ENCODE measurements around the gene CYP2F1. TPM values are rescaled to one million over a fixed set of nuclear protein-coding genes. Genes with fewer than 3 reads are reported as not detected.

CYP2F1 gene
- total and polyA plus RNA-seq, 2 of the 13 experiments (the other 11 are each of a cell fraction or from before 2014, with no cell fraction given): not detected

- no peak for TF ChIP-seq ZNF639 (CRISPR knock-in tag; conservative IDR thresholded peaks at IDR 0.05)
- TF ChIP-seq ZFP37 (CRISPR knock-in tag; IDR thresholded peaks at IDR 0.05; ENCODE audit: borderline replicate concordance): 0 out of 2 replicates have a peak, but pooled peaks have one; percentile 39
- TF ChIP-seq ZNF142 (CRISPR knock-in tag; IDR thresholded peaks at IDR 0.05): no peak
- peak; percentile 58 for TF ChIP-seq KAT8 (CRISPR knock-in tag; IDR thresholded peaks at IDR 0.05)
- TF ChIP-seq PPARG (CRISPR knock-in tag; conservative IDR thresholded peaks at IDR 0.05): peak; percentile 74; the same call in 1 of the 2 replicates
- 0 out of 2 replicates have a peak, but pooled peaks have one; percentile 42 for TF ChIP-seq RCOR2 (CRISPR knock-in tag; IDR thresholded peaks at IDR 0.05)
- peak; percentile 68; the same call in 1 of the 2 replicates for TF ChIP-seq TFE3 (CRISPR knock-in tag; IDR thresholded peaks at IDR 0.05)
- TF ChIP-seq HNF4G (IDR thresholded peaks at IDR 0.05; ENCODE audit: borderline replicate concordance, low read depth, low read length): peak; percentile 72
- TF ChIP-seq HNF4G (CRISPR knock-in tag; IDR thresholded peaks at IDR 0.05; ENCODE audit: borderline replicate concordance, low read depth): peak; percentile 46; the same call in 1 of the 2 replicates
- TF ChIP-seq BRF2 (CRISPR knock-in tag; IDR thresholded peaks at IDR 0.05): no peak
- no peak for TF ChIP-seq ZSCAN30 (CRISPR knock-in tag; IDR thresholded peaks at IDR 0.05)
- TF ChIP-seq ZNF280D (CRISPR knock-in tag; IDR thresholded peaks at IDR 0.05): no peak
- TF ChIP-seq NCOR1 (IDR thresholded peaks at IDR 0.05; ENCODE audit: borderline replicate concordance, low read length): peak; percentile 63; the same call in 1 of the 2 replicates
- no peak for TF ChIP-seq ZNF83 (CRISPR knock-in tag; IDR thresholded peaks at IDR 0.05; ENCODE audit: borderline replicate concordance)
These were observed 52.9 kb downstream of the CYP2F1 start (continued) for GRCh38 chr19:41166944-41167804.

Data from HepG2 (cell line).